ENCODE results near the gene PARP9.

DNA sequence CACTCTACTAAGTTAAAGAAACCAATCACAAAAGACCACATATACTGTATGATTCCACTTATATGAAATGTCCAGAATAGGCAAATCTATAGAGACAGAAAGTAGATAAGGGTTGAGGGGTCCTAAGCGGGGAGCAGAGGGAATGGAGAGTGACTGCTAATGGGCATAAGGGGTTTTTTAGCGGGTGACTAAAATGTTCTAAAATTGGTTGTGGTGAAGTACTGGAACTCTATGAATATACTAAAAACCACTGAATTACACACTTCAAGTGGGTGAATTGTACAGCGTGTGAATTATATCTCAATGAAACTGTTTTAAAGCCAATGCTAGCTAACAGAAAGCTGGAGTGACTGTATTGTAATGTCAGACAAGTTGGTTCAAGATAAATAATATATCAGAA lies 82.7 kb downstream of the PARP9 start:
- TF ChIP-seq, protein P1, sequence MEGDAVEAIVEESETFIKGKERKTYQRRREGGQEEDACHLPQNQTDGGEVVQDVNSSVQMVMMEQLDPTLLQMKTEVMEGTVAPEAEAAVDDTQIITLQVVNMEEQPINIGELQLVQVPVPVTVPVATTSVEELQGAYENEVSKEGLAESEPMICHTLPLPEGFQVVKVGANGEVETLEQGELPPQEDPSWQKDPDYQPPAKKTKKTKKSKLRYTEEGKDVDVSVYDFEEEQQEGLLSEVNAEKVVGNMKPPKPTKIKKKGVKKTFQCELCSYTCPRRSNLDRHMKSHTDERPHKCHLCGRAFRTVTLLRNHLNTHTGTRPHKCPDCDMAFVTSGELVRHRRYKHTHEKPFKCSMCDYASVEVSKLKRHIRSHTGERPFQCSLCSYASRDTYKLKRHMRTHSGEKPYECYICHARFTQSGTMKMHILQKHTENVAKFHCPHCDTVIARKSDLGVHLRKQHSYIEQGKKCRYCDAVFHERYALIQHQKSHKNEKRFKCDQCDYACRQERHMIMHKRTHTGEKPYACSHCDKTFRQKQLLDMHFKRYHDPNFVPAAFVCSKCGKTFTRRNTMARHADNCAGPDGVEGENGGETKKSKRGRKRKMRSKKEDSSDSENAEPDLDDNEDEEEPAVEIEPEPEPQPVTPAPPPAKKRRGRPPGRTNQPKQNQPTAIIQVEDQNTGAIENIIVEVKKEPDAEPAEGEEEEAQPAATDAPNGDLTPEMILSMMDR (IDR thresholded peaks at IDR 0.05; ENCODE audit: low read length) = no peak
- TF ChIP-seq EZH2phosphoT487 (IDR thresholded peaks at IDR 0.05; ENCODE audit: low read length) (no peak), EZH2 (optimal IDR thresholded peaks at IDR 0.05; ENCODE audit: low read depth, low read length) (no peak)

Data from MM.1S (cell line).